ES-I3 (cell line): Measurements from ENCODE around the gene C7orf25.

Experiments used
- H3K36me3 ChIP-seq: 2 replicates; pipeline ENCODE4 v1.6.1; 2013; ENCODE audit warnings: mild to moderate bottlenecking, low read length, control low read depth, moderate library complexity; ENCODE audit not compliant: insufficient read depth
- H3K4me1 ChIP-seq: 2 replicates; pipeline ENCODE4 v1.6.1; 2013; ENCODE audit warnings: mild to moderate bottlenecking, control low read depth, low read length; ENCODE audit not compliant: insufficient read depth
- H3K9ac ChIP-seq: 2 replicates; pipeline ENCODE4 v1.6.1; 2013; ENCODE audit warnings: low read depth, mild to moderate bottlenecking, low read length, moderate library complexity
- H3K9me3 ChIP-seq: 2 replicates; pipeline ENCODE4 v1.6.1; 2013; ENCODE audit warnings: mild to moderate bottlenecking, low read length, moderate library complexity; ENCODE audit not compliant: control insufficient read depth, insufficient read depth

C7orf25 gene

GRCh38 chr7:42878303-42878702, 33.6 kb downstream of the C7orf25 start:
- peaks cover under 1% of the 10 kb centered on the region for H3K36me3 ChIP-seq
- H3K4me1 ChIP-seq, result no peaks in the 10 kb centered on the region
- H3K9me3 ChIP-seq, result peaks cover 2% of the 10 kb centered on the region; the same call in 1 of the 2 replicates
- no peak overlapping the region for H3K9ac ChIP-seq

DNA sequence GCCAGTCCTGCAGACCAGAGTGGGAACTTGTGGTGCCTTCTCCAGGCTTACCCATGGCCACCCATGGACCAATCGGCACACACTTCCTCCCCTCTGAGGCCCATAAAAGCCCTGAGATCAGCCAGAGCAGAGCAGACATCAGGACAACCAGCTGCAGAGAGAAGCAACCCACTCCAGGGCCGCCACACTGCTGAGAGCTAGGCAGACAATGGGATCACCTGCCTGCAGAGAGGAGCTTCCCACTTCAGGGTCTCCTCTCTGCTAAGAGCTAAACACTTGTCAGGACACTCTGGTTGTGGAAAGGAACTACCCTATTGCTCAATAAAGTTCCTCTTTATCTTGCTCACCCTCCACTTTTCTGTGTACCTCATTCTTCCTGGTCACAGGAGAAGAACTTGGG, 34.0 kb downstream of the C7orf25 start:
- peaks cover 2% of the 10 kb centered on the region; the same call in 1 of the 2 replicates for H3K9me3 ChIP-seq

DNA sequence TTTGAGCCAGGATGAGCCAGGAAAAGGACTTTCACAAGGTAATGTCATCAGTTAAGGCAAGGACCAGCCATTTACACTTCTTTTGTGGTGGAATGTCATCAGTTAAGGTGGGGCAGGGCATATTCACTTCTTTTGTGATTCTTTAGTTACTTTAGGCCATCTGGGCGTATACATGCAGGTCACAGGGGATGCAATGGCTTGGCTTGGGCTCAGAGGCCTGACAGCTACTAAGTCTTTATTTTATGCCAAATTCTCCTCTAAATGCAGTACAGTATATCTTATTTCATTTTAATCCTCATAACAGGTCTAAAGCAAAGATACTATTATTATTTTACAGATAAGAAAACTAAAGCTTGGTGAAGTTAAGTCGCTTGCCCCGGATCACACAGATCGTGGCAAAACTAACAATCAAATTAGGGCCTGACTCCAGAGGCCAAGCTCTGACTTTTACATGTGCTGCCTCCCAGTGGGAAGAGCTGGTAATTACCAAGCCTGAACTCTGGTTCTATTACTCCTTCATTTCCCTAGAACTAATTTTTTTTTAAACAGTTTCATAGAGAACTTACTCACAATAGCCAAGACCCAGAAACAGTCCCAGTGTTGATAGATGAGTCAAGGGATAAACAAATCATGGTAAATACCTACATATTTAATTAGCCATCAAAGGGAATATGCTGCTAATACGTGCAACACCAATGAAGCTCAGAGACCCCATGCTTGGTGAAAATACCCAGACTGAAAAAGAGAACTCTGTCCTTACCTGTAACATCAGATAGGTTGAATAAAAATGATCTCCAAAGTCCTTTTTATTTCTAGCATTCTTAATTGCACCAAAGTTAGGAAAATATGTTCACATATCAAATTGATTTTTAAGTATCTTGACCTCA, 35.4 kb downstream of the C7orf25 start:
- H3K4me1 ChIP-seq, result no peaks in the 10 kb centered on the region
- H3K36me3 ChIP-seq, result no peaks in the 10 kb centered on the region; the same call in 1 of the 2 replicates
- no peak overlapping the region for H3K9ac ChIP-seq
- peaks cover 2% of the 10 kb centered on the region; the same call in 1 of the 2 replicates for H3K9me3 ChIP-seq

More for the DNA sequence above, 34.0 kb downstream of the C7orf25 start:
- Histone ChIP-seq H3K4me1 (no peaks in the 10 kb centered on the region), H3K36me3 (no peaks in the 10 kb centered on the region; the same call in 1 of the 2 replicates), H3K9ac (no peak overlapping the region)

DNA sequence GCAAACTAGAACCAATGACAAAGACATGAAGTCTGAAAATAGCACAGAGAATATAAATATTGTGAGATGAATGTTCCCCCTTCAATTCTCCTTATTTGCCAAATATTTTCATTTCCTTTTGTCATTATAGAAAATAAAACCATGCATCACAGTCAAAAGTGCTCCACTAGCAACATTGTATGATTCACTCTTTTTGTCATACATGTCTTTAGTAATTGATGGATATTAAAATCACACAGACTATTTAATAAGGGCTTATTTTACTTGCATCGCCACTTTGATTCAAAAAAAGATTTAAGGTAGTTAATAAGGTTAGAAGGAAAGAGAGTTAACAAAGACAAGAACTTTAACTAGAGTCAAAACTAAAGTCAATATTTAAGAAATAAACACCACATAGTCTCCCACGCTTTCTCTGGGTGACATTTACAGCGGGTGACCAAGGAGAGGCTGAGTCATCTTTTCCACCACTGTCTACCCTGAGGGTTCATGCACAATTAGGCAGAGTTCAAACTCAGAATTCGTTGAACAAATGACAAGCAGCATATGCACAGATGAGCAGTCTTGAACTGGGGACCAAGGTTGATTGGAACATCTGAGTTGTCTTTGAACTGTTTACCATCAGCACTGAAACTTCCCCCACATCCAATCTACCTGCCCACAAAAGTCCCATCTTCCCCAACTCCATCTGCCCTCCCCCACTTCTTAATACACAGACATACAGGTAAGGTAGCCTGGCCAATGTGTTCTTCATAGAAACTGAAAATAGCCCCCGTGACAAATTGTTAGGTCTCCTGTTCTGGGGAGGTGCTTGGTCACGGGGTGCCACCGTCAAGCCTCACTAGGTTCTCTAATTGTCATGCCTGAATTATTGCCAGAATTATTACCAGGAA, 42.5 kb downstream of the C7orf25 start:
- Histone ChIP-seq H3K9ac (no peak overlapping the region), H3K9me3 (peaks cover 25% of the 10 kb centered on the region), H3K4me1 (no peaks in the 10 kb centered on the region), H3K36me3 (0 out of 2 replicates have a peak, but pooled peaks cover 3% of the 10 kb centered on the region)

- Histone ChIP-seq H3K9me3 (peaks cover 25% of the 10 kb centered on the region), H3K9ac (no peak overlapping the region)
Observed at GRCh38 chr7:42868480-42868879, 43.4 kb downstream of the C7orf25 start.

More at GRCh38 chr7:42868480-42868879, 43.4 kb downstream of the C7orf25 start:
- Histone ChIP-seq H3K4me1 (no peaks in the 10 kb centered on the region), H3K36me3 (0 out of 2 replicates have a peak, but pooled peaks cover 3% of the 10 kb centered on the region)
